Neural cell (in vitro differentiated cells): ENCODE data around the gene ATP1A4.

ENCODE experiments used
- CTCF ChIP-seq: fragments of 450-650 bp; IDR thresholded peaks from 2 replicates; pipeline ENCODE4 v1.5.1; 2014; ENCODE audit warnings: antibody characterized with exemption, mild to moderate bottlenecking, moderate library complexity; ENCODE audit not compliant: poor library complexity, severe bottlenecking
- EZH2 ChIP-seq: fragments of 200-600, 300-800 bp; shearing (Covaris generic), sonication (generic); IDR thresholded peaks from 2 replicates; pipeline ENCODE4 v1.6.1; 2014; ENCODE audit warnings: antibody characterized with exemption, low read length, borderline replicate concordance, mild to moderate bottlenecking; ENCODE audit not compliant: insufficient read depth, poor library complexity, severe bottlenecking
- RAD21 ChIP-seq: fragments of 450-650 bp; conservative IDR thresholded peaks from 2 replicates; pipeline ENCODE4 v1.6.1; 2014; ENCODE audit warnings: antibody characterized with exemption, mild to moderate bottlenecking, moderate library complexity

DNA sequence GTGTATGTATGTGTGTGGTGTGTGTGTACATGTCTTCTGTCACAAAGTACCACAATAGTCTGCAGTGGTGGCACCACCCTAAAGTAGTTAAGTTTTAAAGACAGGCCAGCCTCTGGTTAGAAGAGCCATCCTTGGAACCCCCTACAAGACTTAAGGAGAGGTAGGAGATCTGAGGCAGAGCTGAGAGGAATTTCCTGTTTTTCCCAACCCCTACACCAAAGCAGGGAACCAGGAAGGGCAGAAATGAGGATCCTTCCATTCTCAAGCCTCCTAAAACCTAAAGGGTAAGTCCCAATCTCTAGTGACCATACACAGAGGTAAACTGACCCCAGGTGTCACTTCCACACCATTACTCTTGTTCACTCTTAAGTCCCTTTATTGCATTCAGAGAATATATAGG, 64.9 kb downstream of the ATP1A4 start:
- TF ChIP-seq CTCF (no peak), RAD21 (no peak), EZH2 (no peak)
